ENCODE results near the gene BTBD10. TPM values are rescaled to one million over a fixed set of nuclear protein-coding genes. Genes with fewer than 3 reads are reported as not detected.
"Not testable (repeated sequence)": the region's sequence is repeated elsewhere in the genome, so short reads cannot be mapped to it uniquely, and the experiment has no call there.

Gene BTBD10
- total RNA-seq, 1 donor from 2014 or later = 18.8 TPM

DNA sequence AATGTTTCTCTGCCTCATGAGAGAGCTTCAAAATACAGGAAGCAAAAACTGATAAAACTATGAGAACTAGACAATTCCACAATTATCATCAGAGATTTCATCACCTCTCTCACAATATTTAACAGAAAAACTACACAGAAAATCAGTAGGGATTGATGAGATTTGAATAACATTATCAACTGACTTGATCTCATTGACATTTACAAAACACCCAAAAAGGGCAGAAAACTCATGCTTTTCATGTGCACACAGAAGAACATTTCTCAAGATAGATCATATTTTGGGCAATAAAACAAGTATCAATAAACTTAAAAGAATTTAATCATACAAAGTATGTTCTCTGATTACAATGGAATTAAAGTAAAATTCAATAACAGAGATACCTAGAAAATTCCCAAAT, 35.6 kb downstream of the BTBD10 start:
- H3K4me3 Mint-ChIP-seq = no peak overlapping the region
- TF ChIP-seq, protein P1, sequence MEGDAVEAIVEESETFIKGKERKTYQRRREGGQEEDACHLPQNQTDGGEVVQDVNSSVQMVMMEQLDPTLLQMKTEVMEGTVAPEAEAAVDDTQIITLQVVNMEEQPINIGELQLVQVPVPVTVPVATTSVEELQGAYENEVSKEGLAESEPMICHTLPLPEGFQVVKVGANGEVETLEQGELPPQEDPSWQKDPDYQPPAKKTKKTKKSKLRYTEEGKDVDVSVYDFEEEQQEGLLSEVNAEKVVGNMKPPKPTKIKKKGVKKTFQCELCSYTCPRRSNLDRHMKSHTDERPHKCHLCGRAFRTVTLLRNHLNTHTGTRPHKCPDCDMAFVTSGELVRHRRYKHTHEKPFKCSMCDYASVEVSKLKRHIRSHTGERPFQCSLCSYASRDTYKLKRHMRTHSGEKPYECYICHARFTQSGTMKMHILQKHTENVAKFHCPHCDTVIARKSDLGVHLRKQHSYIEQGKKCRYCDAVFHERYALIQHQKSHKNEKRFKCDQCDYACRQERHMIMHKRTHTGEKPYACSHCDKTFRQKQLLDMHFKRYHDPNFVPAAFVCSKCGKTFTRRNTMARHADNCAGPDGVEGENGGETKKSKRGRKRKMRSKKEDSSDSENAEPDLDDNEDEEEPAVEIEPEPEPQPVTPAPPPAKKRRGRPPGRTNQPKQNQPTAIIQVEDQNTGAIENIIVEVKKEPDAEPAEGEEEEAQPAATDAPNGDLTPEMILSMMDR (IDR thresholded peaks at IDR 0.05) = no peak

DNA sequence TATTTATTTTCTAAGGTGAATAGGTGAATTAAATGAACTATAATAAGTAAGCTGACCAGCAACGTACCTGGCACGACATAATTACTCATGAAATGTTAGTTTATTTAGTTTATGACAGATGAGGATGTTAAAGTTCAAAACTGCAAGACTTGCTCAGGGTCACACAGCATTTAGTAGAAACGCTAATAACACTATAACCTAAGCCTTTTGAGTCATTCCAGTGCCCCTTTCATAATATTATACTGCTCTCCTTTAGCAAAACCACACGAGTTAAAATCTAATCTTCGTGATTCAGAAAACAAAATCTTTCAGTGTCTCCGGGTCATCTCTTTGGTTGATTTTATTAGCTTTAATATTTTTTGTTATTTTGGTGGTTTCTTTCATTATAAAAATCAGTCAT, 39.6 kb downstream of the BTBD10 start:
- H3K27ac Mint-ChIP-seq = no peak overlapping the region
- no peak for DNase-seq
- no peak for ATAC-seq (ENCODE audit: low read depth)
- peaks cover 49% of the 10 kb centered on the region for H3K36me3 Mint-ChIP-seq (ENCODE audit: low read depth)
- no peak overlapping the region for H3K4me3 Mint-ChIP-seq
- H3K4me1 Mint-ChIP-seq = peaks cover 18% of the 10 kb centered on the region
- ChIA-PET CTCF (interaction anchor here (1.1 kb wide), 1 partner anchor 38 kb away, joined by 3 read pairs; no protein-coding TSS in a partner anchor), POLR2A (no interaction called here)
- TF ChIP-seq, protein P1 (IDR thresholded peaks at IDR 0.05) = no peak
- H3K27me3 Mint-ChIP-seq = no peaks in the 10 kb centered on the region
- H3K9me3 Mint-ChIP-seq = peaks cover 19% of the 10 kb centered on the region
- intact Hi-C loops (cut with micrococcal nuclease) = no loop called here

More for the DNA sequence above, 35.6 kb downstream of the BTBD10 start:
- DNase-seq (no peak), ATAC-seq (ENCODE audit: low read depth) (no peak)
- ChIA-PET POLR2A (no interaction called here), CTCF (no interaction called here)
- peaks cover 50% of the 10 kb centered on the region for H3K36me3 Mint-ChIP-seq (ENCODE audit: low read depth)
- H3K9me3 Mint-ChIP-seq = peaks cover 29% of the 10 kb centered on the region
- H3K4me1 Mint-ChIP-seq = peaks cover 18% of the 10 kb centered on the region
- intact Hi-C loops (cut with micrococcal nuclease) = no loop called here
- H3K27ac Mint-ChIP-seq = no peak overlapping the region
- H3K27me3 Mint-ChIP-seq = no peaks in the 10 kb centered on the region

GRCh38 chr11:13421561-13421960, 41.5 kb downstream of the BTBD10 start:
- DNase-seq (no peak), ATAC-seq (ENCODE audit: low read depth) (no peak)
- ChIA-PET POLR2A (no interaction called here), CTCF (no interaction called here)
- Mint-ChIP-seq H3K36me3 (ENCODE audit: low read depth) (peaks cover 48% of the 10 kb centered on the region), H3K4me3 (no peak overlapping the region), H3K4me1 (peaks cover 16% of the 10 kb centered on the region), H3K27ac (no peak overlapping the region), H3K27me3 (no peaks in the 10 kb centered on the region), H3K9me3 (peaks cover 9% of the 10 kb centered on the region)
- intact Hi-C loops (cut with micrococcal nuclease) = no loop called here
- TF ChIP-seq, protein P1 (IDR thresholded peaks at IDR 0.05) = no peak

GRCh38 chr11:13415201-13415600, 47.8 kb downstream of the BTBD10 start:
- POLR2A ChIA-PET = no interaction called here
- intact Hi-C loops (cut with micrococcal nuclease) = no loop called here
- CTCF ChIA-PET = interaction anchor here (0.6 kb wide), 1 partner anchor 10 kb away, joined by 3 read pairs; no protein-coding TSS in a partner anchor

GRCh38 chr11:13405220-13405619, 57.8 kb downstream of the BTBD10 start:
- ChIA-PET POLR2A (no interaction called here), CTCF (interaction anchor here (0.6 to 1.0 kb wide), 2 partner anchors 20 to 1531 kb away, joined by 3 read pairs; no protein-coding TSS in a partner anchor)
- no peaks in the 10 kb centered on the region for H3K27me3 Mint-ChIP-seq
- no peak overlapping the region for H3K27ac Mint-ChIP-seq
- DNase-seq = no peak
- intact Hi-C loops (cut with micrococcal nuclease) = no loop called here
- H3K9me3 Mint-ChIP-seq = peaks cover 3% of the 10 kb centered on the region
- H3K4me3 Mint-ChIP-seq = no peak overlapping the region
- no peaks in the 10 kb centered on the region for H3K4me1 Mint-ChIP-seq
- no peak for ATAC-seq (ENCODE audit: low read depth)
- H3K36me3 Mint-ChIP-seq (ENCODE audit: low read depth) = peaks cover 60% of the 10 kb centered on the region
- TF ChIP-seq, protein P1 (IDR thresholded peaks at IDR 0.05) = no peak

More at GRCh38 chr11:13415201-13415600, 47.8 kb downstream of the BTBD10 start:
- ATAC-seq (ENCODE audit: low read depth) (no peak), DNase-seq (no peak)
- Mint-ChIP-seq H3K4me1 (no peaks in the 10 kb centered on the region), H3K27me3 (no peaks in the 10 kb centered on the region), H3K9me3 (no peaks in the 10 kb centered on the region), H3K27ac (no peak overlapping the region), H3K4me3 (no peak overlapping the region), H3K36me3 (ENCODE audit: low read depth) (peaks cover 75% of the 10 kb centered on the region)
- TF ChIP-seq, protein P1 (IDR thresholded peaks at IDR 0.05) = no peak

DNA sequence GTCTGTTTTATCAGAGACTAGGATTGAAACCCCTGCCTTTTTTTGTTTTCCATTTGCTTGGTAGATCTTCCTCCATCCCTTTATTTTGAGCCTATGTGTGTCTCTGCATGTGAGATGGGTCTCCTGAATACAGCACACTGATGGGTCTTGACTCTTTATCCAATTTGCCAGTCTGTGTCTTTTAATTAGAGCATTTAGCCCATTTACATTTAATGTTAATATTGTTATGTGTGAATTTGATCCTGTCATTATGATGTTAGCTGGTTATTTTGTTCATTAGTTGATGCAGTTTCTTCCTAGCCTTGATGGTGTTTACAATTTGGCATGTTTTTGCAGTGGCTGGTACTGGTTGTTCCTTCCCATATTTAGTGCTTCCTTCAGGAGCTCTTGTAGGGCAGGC, 64.7 kb downstream of the BTBD10 start:
- H3K4me3 Mint-ChIP-seq; H3K27me3 Mint-ChIP-seq; POLR2A ChIA-PET; CTCF ChIA-PET; ATAC-seq (ENCODE audit: low read depth); H3K4me1 Mint-ChIP-seq; H3K27ac Mint-ChIP-seq; DNase-seq; intact Hi-C loops (cut with micrococcal nuclease); H3K9me3 Mint-ChIP-seq: not testable (repeated sequence)
- H3K36me3 Mint-ChIP-seq (ENCODE audit: low read depth) = peaks cover 34% of the 10 kb centered on the region
